Parathyroid adenoma (tissue), 2 donors: ENCODE data around the gene HADHA.

Experiments used
- H2AFZ ChIP-seq: fragments of 300-600 bp; sonication (generic); one replicate; pipeline ENCODE4 v1.7.0; 2017; ENCODE audit warnings: antibody characterized with exemption, mild to moderate bottlenecking
- H3K27ac ChIP-seq: fragments of 300-600 bp; sonication (generic); one replicate; pipeline ENCODE4 v1.7.0; 2017
- H3K27me3 ChIP-seq: fragments of 300-600 bp; sonication (generic); one replicate; pipeline ENCODE4 v1.7.0; 2017; ENCODE audit warnings: low read length; ENCODE audit not compliant: control insufficient read depth, insufficient read depth
- H3K36me3 ChIP-seq: fragments of 300-600 bp; sonication (generic); one replicate; pipeline ENCODE4 v1.7.0; 2017; ENCODE audit warnings: low read length; ENCODE audit not compliant: control insufficient read depth, insufficient read depth
- H3K4me1 ChIP-seq: fragments of 300-600 bp; sonication (generic); one replicate; pipeline ENCODE4 v1.7.0; 2017; ENCODE audit warnings: control low read depth
- H3K4me2 ChIP-seq: fragments of 300-600 bp; sonication (generic); one replicate; pipeline ENCODE4 v1.7.0; 2017; ENCODE audit warnings: low read length
- H3K4me3 ChIP-seq: fragments of 300-600 bp; sonication (generic); one replicate; pipeline ENCODE4 v1.7.0; 2017; ENCODE audit warnings: low read depth, low read length
- H3K79me2 ChIP-seq: fragments of 300-600 bp; sonication (generic); one replicate; pipeline ENCODE4 v1.7.0; 2017; ENCODE audit warnings: control low read depth
- H3K9ac ChIP-seq: fragments of 300-600 bp; sonication (generic); one replicate; pipeline ENCODE4 v1.7.0; 2017; ENCODE audit warnings: mild to moderate bottlenecking
- H3K9me3 ChIP-seq: fragments of 300-600 bp; sonication (generic); one replicate; pipeline ENCODE4 v1.7.0; 2017; ENCODE audit warnings: low read length; ENCODE audit not compliant: control insufficient read depth
- CTCF ChIP-seq: fragments of 300-600 bp; sonication (generic); IDR thresholded peaks from one replicate; pipeline ENCODE4 v1.7.0; 2017; ENCODE audit warnings: antibody characterized with exemption, mild to moderate bottlenecking
- donor health status: primary hyperparathyroidism.

Gene HADHA

GRCh38 chr2:26175466-26176278, 68.8 kb downstream of the HADHA start:
- Histone ChIP-seq H3K36me3 (no peaks in the 10 kb centered on the region), H3K4me2 (peak overlapping the region; percentile 93), H3K27ac (peak overlapping the region; percentile 98), H3K4me3 (peak overlapping the region; percentile 58), H3K9ac (peak overlapping the region; percentile 97), H3K4me1 (peaks cover 34% of the 10 kb centered on the region), H3K79me2 (peaks cover 38% of the 10 kb centered on the region), H2AFZ (peak overlapping the region; percentile 30), H3K27me3 (no peaks in the 10 kb centered on the region), H3K9me3 (no peaks in the 10 kb centered on the region)
- TF ChIP-seq CTCF: no peak

GRCh38 chr2:26174691-26175465, 69.6 kb downstream of the HADHA start:
- peak overlapping the region; percentile 58 for H3K4me3 ChIP-seq
- no peak for TF ChIP-seq CTCF
- no peak overlapping the region for H2AFZ ChIP-seq
- no peaks in the 10 kb centered on the region for H3K27me3 ChIP-seq
- peak overlapping the region; percentile 93 for H3K4me2 ChIP-seq
- peaks cover 27% of the 10 kb centered on the region for H3K4me1 ChIP-seq
- H3K27ac ChIP-seq: peak overlapping the region; percentile 98
- peak overlapping the region; percentile 97 for H3K9ac ChIP-seq
- H3K79me2 ChIP-seq: peaks cover 38% of the 10 kb centered on the region
- H3K9me3 ChIP-seq: no peaks in the 10 kb centered on the region
- no peaks in the 10 kb centered on the region for H3K36me3 ChIP-seq

GRCh38 chr2:26173776-26174482, 70.5 kb downstream of the HADHA start:
- peak overlapping the region; percentile 77 for H2AFZ ChIP-seq
- peak overlapping the region; percentile 58 for H3K4me3 ChIP-seq
- no peaks in the 10 kb centered on the region for H3K9me3 ChIP-seq
- no peaks in the 10 kb centered on the region for H3K27me3 ChIP-seq
- H3K27ac ChIP-seq: peak overlapping the region; percentile 98
- peaks cover 32% of the 10 kb centered on the region for H3K79me2 ChIP-seq
- peaks cover 20% of the 10 kb centered on the region for H3K4me1 ChIP-seq
- peak overlapping the region; percentile 97 for H3K9ac ChIP-seq
- peak overlapping the region; percentile 93 for H3K4me2 ChIP-seq
- H3K36me3 ChIP-seq: no peaks in the 10 kb centered on the region
- no peak for TF ChIP-seq CTCF

- H3K36me3 ChIP-seq: no peaks in the 10 kb centered on the region
- H3K79me2 ChIP-seq: peaks cover 32% of the 10 kb centered on the region
- H3K4me2 ChIP-seq: peak within 1 kb of the TSS; percentile 93
- H3K9ac ChIP-seq: peak within 1 kb of the TSS; percentile 97
- H3K4me1 ChIP-seq: peaks cover 20% of the 10 kb centered on the region
- peak within 1 kb of the TSS; percentile 98 for H3K27ac ChIP-seq
- H3K4me3 ChIP-seq: peak within 1 kb of the TSS; percentile 58
- no peaks in the 10 kb centered on the region for H3K27me3 ChIP-seq
- TF ChIP-seq CTCF: no peak
- no peaks in the 10 kb centered on the region for H3K9me3 ChIP-seq
- H2AFZ ChIP-seq: peak within 1 kb of the TSS; percentile 86
These were observed 71.3 kb downstream of the HADHA start, which contains the start of gene GAREM2 for GRCh38 chr2:26172871-26173775. TSS of gene GAREM2 (plus strand) at chr2:26173088. CDS start at chr2:26173221, 133 bp downstream.
